Activated CD4-positive, CD25-positive, alpha-beta regulatory T cell treated with anti-CD3 and anti-CD28 coated beads, Interleukin-2, amount 50 U/mL, for 16 hours (primary cell): ENCODE results near the gene TMEM87B.
A peak's percentile ranks its signal among the peaks of the same experiment; 100 is the strongest.
"Not testable (repeated sequence)": the region's sequence is repeated elsewhere in the genome, so short reads cannot be mapped to it uniquely, and the experiment has no call there.

ENCODE experiments used
- DNase-seq: peaks from one replicate; pipeline ENCODE4 v3.0.0-alpha.2; 2020; ENCODE audit warnings: low read depth, low spot score

TMEM87B gene

DNA sequence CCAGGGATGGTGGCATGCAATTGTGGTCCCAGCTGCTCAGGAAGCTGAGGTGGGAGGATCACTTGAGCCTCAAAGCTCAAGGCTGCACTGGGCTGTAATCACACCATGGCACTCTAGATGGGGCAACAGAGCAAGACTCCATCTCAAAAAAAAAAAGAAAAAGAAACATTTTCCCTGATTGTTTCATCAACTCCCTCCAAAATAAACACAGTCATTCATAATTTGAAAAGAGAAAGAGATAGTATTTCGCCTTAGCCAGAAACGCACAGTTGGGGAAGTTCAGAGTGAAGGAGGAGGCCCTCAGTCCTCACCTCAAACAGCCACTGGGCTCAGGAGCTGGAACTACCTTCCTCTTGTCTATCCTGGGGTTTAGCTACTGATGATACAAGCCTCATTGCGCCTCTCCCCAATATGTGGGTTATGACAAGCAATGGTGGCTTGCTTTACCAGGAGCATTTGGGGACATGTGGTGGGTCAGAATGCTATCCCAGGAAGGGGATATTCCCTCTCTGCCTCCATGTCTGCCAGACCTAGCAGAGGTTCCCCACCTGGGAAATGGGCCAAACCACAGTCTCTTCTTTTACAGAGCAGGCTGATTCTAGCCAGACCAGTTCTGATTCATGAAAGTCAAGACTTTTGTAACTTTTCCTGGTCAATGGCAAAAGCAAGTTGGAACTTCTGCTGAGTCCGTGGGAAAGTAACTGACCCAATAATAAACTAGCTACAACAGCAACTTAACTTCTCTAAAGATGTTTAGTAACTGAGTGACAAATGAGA, 22.2 kb upstream of the TMEM87B start:
- no peak for DNase-seq

DNA sequence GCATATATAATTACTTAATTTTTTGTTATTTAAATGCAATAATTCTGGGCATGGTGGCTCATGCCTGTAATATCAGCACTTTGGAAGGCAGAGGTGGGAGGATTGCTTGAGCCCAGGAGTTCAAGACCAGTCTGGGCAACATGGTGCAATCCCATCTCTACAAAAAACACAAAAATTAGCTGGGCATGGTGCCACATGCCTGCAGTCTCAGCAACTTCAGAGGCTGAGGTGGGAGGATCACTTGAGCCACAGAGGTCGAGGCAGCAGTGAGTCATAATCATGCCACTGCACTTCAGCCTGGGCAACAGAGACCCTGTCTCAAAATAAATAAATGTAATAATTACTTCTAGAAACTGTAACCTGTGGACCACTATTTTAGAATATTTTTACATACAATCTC, 21.5 kb upstream of the TMEM87B start:
- DNase-seq, result no peak

DNA sequence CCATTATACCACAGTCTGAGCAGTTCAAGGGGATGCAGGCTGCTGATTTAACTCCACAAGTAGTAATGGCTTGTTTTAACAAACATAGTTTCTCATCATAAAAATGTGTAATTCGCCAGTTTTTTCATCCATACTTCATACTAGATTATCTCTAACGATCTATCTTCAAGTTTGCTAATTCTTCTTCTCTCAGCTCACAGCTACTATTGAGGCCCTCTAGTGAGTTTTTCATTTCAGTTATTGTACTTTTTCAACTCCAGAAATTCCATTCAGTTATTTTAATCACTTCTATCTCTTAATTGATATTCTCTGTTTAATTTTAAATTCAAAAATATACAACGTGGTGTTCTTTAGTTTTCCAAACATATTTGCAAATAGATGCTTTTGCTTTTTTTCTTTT, 20.1 kb upstream of the TMEM87B start:
- DNase-seq, result no peak

DNA sequence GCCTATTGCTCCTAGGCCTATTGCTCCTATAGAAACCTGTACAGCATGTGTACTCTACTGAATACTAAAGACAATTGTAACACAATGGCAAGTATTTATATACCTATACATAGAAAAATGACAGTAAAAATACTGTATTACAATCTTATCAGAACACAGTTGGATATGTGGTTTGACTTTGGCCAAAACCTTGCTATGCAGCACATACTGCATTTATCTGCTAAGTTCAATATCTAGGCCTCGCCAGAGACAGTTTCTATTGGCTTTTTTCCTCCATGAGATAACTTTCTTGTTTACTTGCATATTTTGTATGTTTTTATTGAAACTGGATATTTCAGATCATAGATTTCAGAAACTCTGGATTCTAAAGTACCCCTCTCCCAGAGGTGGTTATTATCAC, 19.3 kb upstream of the TMEM87B start:
- no peak for DNase-seq

DNA sequence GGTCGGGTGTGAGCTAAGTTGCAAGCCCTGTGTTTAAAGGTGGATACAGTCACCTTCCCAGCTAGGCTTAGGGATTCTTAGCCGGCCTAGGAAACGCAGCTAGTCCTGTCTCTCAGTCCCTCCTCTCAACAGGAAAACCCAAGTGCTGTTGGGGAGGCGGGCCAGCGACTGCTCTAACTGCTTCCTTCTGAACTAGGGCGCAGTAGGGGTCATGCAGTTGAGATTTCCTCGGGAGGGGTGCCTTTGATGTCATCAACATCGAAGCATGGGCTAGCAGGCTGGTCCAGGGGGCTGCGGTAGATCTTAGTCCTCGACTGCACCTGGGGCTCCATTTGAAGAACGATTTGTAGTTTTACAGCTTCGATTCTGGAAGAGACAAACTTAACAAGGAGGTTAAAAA, 15.5 kb upstream of the TMEM87B start:
- DNase-seq, result not testable (repeated sequence)

DNA sequence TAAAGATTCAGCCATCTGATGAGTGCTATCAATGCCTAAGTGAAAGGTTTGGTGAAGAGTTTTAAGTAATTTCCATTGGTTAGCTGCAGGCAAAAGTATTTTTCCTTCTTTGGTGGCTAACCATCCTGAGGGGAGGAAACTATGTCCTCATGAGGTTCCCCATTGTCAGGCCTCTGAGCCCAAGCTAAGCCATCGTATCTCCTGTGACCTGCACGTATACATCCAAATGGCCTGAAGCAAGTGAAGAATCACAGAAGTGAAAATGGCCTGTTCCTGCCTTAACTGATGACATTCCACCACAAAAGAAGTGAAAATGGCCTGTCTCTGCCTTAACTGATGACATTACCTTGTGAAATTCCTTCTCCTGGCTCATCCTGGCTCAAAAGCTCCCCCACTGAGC, 15.0 kb upstream of the TMEM87B start:
- DNase-seq, result not testable (repeated sequence)

DNA sequence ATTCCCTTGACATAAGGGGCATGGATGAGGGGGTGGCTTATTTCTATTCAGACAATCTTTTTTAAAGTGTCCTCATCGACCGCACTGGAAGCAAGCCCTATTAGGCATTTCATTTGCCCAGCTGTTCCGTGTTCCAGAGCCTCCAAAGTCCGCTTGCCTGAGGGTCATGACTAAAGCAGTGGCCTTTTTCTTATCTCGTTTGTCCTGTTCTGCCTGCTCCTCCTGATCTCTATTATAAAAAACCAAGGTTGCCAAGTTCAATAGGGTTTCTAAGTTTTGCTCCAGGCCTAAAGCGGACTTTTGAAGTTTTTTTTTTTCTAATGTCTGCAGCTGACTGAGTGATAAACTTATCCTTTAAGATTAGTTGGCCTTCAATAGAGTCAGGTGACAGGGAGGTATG, 13.6 kb upstream of the TMEM87B start:
- DNase-seq, result not testable (repeated sequence)

DNA sequence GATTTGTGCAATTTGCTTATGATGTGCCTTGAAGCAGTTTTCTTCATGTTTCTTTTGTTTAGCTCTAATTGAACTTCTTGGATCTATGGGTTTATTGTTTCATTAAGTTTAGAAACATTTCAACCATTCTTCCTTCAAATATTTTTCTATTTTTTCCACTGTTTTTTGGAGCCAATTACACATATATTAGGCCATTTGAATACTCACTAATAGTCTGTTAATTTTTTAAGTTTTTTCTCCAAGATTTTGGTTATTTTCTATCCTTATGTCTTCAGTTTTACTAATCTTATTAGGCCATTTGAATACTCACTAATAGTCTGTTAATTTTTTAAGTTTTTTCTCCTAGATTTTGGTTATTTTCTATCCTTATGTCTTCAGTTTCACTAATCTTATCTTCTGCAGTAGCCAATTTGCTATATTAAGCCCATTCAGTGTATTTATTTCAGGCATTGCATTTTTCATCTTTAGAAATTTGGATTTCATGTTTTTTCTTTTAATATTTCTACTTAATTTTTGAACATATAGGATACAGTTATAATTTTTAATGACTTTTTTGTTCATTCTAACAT, 9.5 kb upstream of the TMEM87B start:
- no peak for DNase-seq

DNA sequence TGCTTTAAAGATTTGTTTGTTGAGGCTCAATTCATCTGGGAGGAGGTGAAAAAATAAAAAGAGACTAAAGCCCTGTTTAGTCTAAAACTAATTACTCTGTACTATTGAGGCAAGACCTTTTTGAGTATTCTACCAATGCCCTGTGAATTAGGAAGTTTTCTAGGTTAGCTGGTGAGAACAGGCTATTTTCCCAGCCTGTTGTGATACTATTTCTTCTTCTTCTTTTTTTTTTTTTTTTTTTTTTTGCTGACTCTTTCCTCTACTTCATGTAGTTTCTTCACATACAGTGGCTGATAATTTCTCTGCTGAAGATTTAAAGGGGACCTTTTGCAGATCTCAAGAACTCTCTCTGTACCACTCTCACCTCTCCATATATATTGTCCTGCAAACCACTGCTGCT, 8.8 kb upstream of the TMEM87B start:
- DNase-seq, result no peak

DNA sequence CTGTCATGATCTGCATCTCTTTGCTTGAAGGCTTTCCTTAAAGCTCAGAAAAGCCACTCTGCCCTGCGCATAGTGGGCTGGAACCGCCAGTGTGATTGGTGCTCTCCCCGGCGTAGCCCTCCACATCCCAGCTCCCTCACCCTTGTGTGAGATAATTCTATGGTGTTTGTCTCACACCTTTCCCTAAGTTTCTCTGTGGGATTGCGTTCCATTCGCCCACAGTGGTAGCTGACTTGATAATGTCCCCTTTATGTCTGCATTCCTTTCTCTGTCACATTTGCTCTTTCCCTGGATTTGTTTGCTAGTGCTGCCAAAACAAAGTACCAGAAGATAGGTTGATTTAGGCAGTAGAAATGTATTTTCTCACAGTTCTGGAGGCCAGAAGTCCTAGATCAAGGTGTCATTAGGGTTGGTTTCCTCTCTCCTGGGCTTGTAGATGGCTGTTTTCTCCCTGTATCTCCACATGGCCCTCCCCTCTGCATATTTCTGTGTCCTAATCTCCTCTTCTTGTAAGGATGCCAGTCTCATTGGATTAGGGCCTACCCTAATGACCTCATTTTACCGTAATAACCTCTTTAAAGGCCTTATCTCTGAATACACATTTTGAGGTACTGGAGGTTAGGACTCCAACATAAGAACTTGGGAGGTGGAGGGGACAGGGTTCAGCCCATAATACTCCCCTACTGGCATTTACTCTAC, 7.4 kb upstream of the TMEM87B start:
- no peak for DNase-seq

DNA sequence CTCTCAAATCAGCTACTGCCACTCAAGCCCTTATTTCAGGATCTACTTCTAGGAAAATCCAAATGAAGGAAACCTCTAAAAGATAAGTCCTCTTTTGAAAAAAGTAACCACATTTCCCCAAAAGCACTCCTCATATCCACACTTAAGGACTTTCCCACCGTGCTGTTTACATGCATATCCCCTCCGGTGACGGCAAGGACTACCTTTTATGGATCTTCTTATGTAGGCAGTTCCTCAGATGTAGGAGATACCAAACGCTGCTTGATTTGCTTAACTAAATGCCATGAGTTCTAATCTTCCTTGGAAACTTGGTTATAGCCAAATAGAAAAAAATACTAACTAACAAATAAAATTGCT, 6.9 kb upstream of the TMEM87B start:
- DNase-seq, result no peak

DNA sequence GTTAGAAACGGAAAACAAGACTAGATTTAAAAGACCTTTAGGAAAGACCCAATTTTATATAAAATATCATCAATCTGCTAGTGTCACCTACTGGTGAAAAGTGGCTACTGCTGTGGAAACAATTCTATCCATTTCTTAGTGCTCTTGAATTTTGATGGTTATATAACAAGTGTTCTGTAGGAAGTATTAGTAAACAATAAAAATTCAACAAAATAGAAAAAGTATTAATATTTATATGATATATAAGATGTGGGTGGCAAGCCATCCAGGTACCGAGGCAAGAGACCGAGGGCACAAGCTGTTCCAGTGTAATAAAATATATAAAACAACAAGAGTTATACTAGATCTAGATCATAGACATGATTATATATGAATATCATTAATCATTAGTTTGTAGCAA, 6.2 kb upstream of the TMEM87B start:
- peak; percentile 9 for DNase-seq

DNA sequence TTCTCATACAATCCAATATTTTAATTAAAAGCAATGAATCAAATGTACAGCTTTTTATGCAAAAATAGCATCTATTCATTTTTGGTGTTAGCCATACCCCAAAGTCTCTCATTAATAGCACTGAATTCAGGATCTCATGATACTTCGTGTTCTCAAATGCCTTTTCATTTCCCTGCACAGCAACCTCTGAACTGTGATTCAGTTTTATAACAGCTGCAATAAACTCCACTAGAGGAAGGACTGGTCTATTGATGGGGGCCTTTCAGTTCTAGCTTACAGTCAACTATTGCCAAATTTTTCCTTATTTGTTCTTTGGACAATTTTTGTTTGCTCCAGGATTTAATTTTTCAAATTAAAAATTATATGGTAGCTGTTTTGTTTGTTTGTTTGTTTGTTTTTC, 4.8 kb upstream of the TMEM87B start:
- DNase-seq, result no peak

DNA sequence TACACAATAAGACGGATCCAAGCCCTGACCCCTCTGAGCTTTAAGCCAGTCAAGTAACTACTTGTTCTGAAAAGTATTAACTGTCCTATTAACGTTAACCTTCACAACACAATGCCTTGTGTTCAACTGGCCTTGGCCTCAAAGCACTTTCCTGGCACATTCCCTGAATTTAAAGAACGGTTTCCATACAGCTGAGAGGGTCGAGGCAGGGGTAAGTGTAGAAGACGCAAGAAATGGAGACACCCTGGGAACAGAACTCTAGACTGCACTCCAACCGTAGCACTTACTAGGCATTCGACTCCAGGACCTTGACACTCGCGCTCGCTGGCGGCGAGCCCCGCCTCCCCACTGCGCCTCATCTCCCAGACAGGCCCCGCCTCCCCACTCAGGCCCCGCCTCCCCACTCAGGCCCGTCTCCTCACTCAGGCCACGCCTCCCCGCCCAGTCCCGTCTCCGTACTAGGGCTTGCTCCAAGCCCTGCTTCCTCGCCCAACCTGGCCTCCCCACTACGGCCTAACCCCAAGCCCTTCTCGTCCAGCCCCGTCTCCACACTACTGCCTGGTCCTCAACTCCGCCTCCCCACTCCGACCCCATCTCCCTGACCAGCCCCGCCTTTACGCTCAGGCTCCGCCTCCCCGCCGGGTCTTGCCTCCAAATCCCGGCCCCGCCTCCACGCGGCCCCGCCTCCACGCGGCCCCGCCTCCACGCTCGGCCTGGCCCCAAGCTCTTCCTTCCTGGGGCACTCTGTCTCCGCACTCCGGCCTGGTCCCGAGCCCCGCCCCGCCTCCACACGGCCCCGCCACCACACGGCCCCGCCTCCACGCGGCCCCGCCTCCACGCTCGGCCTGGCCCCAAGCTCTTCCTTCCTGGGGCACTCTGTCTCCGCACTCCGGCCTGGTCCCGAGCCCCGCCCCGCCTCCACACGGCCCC, 887 bp upstream of the TMEM87B start:
- peak; percentile 90 for DNase-seq

DNA sequence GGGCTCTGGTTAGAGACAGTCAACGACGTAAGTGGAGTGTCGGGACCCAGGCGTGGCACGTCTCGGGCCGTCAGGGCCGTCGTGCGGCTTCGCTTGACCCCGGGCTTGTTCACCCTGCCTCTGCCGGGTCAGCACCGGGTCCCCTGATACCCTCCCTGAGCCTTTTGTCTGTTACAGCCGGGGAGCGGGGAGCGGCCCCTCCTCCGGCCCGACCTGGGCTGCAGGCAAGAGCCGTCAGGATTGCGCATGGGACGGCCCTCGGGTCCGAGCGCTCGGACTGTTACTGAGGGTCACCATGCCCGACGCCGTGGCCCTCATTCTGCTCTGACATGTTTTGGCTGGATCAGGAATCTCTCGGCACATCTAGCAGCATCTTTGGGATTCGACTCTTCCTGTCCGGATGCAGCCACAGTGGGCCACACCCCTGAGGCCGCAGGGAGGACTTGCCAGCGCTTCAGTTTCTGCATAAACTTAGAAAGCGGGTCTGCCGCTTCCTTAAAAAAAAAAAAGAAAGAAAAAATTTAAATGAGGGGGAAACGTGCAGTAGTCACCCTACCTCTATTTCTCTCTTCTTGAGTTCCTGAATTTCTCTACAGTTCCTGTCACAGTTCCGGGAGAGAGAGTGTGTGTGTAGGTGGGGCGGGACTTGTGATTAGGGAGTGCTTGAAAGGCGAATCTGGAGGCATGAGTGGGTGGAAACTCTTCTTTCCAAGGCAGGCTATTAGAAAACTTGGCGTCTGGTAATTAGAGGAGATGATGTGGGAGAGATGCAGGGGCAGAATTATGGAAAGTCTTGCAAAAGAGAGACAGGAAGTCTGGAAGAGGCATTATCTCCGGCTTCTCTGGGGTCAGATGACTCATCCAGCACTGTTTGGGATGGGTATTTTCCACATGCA, 909 bp downstream of the TMEM87B start:
- DNase-seq, result peak; percentile 5

DNA sequence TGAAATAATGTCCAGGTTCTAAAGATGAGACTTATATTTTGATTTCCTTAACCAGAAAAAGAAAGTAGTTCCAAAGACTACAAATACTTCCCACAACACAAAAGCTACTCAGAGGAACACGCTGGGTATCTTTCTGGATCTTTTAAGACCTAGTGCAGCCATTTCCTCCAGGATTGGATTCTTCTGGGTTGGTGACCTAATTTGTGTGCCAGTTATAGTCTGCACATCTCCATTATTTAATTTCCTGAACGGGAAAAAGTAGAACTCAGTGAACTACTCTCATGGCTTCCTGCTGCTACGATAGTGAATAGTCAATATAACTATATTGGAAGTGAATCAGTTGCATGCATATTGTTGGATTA, 1.5 kb downstream of the TMEM87B start:
- DNase-seq, result no peak

DNA sequence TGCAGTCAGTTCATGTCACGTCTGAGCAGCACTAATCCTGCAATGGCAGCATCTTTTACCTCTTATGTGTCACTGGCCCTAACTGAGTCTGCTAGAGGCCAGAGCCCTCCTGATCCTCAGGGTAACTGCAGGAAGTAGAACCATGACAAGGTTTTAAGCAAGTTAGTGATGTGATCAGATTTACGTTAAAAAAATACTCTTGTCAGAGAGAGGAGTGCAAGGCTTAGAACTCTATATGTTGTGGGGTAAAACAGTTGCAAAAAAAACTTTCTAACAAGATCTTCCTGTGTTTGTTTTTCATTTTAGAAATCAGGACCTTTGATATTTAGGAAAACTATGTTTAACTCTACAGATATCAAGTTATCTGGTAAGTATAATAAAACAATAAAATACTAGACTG, 4.6 kb downstream of the TMEM87B start:
- DNase-seq, result no peak

DNA sequence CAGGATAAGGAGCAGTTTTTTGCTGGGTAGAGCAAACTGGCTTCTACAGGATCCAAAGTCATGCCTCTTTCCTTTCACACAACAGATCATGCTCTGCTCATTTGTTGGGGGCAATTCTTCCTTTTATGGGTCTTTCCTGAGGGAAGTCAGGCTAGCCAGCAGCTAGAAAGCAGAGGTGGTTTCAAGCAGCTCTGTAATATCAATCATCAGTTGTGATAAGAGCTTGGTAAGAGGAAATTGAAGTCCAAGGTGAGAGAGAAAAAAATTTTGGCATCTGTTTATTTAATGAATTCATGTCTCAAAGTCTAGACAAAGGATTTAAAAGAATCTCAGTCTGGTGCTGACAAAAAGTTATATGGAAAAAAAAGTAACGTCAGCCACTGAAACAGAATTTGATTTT, 6.2 kb downstream of the TMEM87B start:
- no peak for DNase-seq

DNA sequence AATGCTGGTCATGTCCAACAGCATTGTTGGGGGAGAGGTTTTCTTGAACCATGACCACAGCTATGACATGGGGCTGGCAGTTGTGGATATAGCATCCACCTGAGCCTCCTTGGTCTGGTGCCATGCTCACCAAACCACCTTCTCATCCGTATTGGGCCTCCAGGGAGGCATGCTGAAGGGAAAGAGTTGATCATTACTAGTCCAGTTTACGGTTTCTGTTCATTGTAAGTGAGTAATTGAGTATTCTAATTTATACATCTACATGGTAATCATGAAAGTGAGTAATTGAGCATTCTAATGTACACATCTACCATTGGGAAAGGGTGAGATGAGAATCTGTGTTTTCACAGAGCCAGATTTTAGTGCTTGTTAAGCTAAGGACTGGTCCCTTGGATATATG, 6.8 kb downstream of the TMEM87B start:
- no peak for DNase-seq

DNA sequence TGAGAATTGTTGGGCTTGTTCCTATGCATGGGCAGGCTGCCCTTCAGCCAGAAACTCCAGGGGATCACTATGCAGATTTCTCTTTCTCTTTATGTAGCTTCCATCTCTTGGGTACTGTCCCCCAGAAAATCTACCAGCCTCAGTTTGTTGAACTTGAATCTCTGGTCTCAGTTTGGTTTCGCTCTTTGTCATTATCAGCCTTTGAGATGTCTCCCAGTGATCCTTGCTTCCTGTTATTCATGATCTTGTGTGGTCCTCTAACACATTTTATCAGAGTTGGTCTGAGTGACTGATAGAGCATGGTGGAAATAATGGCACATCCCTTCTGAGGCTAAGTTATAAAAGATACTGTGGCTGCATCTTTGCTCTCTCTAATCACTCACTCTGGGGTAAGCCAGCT, 7.8 kb downstream of the TMEM87B start:
- DNase-seq, result no peak

DNA sequence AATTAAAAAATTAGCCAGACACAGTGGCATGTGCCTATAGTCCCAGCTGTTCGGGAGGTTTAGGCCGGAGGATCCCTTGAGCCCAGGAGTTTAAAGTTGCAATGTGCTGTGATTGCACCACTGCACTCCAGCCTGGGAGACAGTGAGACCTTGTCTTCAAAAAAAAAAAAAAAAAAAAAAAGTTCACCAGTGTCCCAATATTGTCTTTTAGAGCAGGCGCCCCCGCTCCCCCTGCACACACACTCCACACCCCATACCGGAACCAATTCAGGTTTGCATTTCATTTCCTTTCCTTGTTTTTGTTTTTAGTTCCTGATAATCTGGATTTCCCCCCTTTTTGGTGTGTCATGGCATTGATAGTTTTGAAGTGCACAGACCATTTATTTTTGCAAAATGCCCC, 10.4 kb downstream of the TMEM87B start:
- no peak for DNase-seq
